HL-60 (cell line): Measurements from ENCODE around the gene SEC14L1.

ENCODE experiments used
- DNase-seq, 2 experiments: peaks; one replicate each; pipeline ENCODE4 v3.0.0-alpha.2; 2010 to 2020; ENCODE audit warnings: low read depth in 1 of 2, low spot score in 1 of 2
- H3K27ac ChIP-seq: fragments of 250-450 bp; sonication (Bioruptor Pico); replicated peaks from 2 replicates; pipeline ENCODE4 v1.5.1; 2020; ENCODE audit warnings: mild to moderate bottlenecking, moderate library complexity
- H3K27me3 ChIP-seq: fragments of 250-450 bp; sonication (Bioruptor Pico); 2 replicates; pipeline ENCODE4 v1.5.1; 2021; ENCODE audit warnings: mild to moderate bottlenecking, moderate library complexity; ENCODE audit not compliant: insufficient read depth, poor library complexity, severe bottlenecking
- H3K4me3 ChIP-seq: replicated peaks from 2 replicates; pipeline ENCODE4 v1.5.1; 2011; ENCODE audit warnings: mild to moderate bottlenecking, control low read depth, low read length; ENCODE audit not compliant: insufficient read depth
- GABPA ChIP-seq: IDR thresholded peaks from 2 replicates; pipeline ENCODE4 v1.6.1; 2012; ENCODE audit warnings: low read depth
- POLR2AphosphoS5 ChIP-seq: IDR thresholded peaks from 2 replicates; pipeline ENCODE4 v1.6.1; 2012; ENCODE audit warnings: low read depth
- SPI1 ChIP-seq: IDR thresholded peaks from 2 replicates; pipeline ENCODE4 v1.6.1; 2012; ENCODE audit warnings: low read depth, mild to moderate bottlenecking, borderline replicate concordance
- TF ChIP-seq, protein P1 (sequence below): IDR thresholded peaks from one replicate; pipeline ENCODE4 v1.5.1; 2011; ENCODE audit warnings: low read length, control low read depth, inconsistent platforms; ENCODE audit not compliant: insufficient read depth
- TF ChIP-seq, protein P2 (sequence below): IDR thresholded peaks from 2 replicates; pipeline ENCODE4 v1.6.1; 2012; ENCODE audit warnings: low read depth; ENCODE audit not compliant: insufficient replicate concordance

SEC14L1 gene

DNA sequence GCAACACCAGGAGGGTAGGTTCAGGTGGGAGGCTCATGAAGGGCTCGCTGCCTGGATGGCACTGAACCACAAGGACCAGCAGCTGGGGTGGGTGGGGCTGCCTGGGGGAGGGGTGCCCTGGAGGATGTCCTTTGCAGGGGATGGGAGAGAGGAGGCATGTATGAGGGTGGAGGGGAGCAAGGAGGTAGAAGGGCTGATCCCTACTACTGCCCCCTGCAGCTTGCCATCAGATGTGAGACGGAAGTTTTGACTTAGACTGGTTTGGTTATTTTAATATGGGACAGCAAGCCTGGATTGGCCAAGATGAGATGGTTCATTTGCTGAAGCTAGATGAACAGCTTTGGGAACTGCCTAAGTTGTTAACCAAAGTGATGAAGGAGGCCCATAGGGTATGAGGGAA is 115.9 kb downstream of the SEC14L1 start:
- no peak for DNase-seq
- H3K4me3 ChIP-seq, result no peak overlapping the region
- H3K27me3 ChIP-seq, result peaks cover 5% of the 10 kb centered on the region
- no peak for TF ChIP-seq GABPA
- H3K27ac ChIP-seq, result no peak overlapping the region

DNA sequence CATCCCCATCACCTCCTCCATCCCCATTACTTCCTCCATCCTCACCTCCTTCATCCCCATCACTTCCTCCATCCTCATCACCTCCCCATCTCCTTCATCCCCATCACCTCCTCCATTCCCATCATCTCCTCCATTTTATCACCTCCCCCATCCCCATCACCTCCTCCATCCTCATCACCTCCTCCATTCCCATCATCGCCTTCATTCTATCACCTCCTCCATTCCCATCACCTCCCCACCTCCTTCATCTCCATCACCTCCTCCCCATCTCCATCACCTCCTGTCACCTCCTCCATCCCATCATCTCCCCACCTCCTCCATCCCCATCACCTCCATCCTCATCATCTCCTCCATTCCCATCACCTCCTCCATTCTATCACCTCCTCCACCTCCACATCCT is 116.4 kb downstream of the SEC14L1 start:
- peaks cover 5% of the 10 kb centered on the region for H3K27me3 ChIP-seq
- TF ChIP-seq SPI1, result no peak
- TF ChIP-seq, protein P1, sequence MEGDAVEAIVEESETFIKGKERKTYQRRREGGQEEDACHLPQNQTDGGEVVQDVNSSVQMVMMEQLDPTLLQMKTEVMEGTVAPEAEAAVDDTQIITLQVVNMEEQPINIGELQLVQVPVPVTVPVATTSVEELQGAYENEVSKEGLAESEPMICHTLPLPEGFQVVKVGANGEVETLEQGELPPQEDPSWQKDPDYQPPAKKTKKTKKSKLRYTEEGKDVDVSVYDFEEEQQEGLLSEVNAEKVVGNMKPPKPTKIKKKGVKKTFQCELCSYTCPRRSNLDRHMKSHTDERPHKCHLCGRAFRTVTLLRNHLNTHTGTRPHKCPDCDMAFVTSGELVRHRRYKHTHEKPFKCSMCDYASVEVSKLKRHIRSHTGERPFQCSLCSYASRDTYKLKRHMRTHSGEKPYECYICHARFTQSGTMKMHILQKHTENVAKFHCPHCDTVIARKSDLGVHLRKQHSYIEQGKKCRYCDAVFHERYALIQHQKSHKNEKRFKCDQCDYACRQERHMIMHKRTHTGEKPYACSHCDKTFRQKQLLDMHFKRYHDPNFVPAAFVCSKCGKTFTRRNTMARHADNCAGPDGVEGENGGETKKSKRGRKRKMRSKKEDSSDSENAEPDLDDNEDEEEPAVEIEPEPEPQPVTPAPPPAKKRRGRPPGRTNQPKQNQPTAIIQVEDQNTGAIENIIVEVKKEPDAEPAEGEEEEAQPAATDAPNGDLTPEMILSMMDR, result no peak
- TF ChIP-seq, protein P2, sequence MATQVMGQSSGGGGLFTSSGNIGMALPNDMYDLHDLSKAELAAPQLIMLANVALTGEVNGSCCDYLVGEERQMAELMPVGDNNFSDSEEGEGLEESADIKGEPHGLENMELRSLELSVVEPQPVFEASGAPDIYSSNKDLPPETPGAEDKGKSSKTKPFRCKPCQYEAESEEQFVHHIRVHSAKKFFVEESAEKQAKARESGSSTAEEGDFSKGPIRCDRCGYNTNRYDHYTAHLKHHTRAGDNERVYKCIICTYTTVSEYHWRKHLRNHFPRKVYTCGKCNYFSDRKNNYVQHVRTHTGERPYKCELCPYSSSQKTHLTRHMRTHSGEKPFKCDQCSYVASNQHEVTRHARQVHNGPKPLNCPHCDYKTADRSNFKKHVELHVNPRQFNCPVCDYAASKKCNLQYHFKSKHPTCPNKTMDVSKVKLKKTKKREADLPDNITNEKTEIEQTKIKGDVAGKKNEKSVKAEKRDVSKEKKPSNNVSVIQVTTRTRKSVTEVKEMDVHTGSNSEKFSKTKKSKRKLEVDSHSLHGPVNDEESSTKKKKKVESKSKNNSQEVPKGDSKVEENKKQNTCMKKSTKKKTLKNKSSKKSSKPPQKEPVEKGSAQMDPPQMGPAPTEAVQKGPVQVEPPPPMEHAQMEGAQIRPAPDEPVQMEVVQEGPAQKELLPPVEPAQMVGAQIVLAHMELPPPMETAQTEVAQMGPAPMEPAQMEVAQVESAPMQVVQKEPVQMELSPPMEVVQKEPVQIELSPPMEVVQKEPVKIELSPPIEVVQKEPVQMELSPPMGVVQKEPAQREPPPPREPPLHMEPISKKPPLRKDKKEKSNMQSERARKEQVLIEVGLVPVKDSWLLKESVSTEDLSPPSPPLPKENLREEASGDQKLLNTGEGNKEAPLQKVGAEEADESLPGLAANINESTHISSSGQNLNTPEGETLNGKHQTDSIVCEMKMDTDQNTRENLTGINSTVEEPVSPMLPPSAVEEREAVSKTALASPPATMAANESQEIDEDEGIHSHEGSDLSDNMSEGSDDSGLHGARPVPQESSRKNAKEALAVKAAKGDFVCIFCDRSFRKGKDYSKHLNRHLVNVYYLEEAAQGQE, result no peak
- TF ChIP-seq GABPA, result no peak
- TF ChIP-seq POLR2AphosphoS5, result no peak
- no peak overlapping the region for H3K27ac ChIP-seq
- no peak overlapping the region for H3K4me3 ChIP-seq
- DNase-seq, result no peak

DNA sequence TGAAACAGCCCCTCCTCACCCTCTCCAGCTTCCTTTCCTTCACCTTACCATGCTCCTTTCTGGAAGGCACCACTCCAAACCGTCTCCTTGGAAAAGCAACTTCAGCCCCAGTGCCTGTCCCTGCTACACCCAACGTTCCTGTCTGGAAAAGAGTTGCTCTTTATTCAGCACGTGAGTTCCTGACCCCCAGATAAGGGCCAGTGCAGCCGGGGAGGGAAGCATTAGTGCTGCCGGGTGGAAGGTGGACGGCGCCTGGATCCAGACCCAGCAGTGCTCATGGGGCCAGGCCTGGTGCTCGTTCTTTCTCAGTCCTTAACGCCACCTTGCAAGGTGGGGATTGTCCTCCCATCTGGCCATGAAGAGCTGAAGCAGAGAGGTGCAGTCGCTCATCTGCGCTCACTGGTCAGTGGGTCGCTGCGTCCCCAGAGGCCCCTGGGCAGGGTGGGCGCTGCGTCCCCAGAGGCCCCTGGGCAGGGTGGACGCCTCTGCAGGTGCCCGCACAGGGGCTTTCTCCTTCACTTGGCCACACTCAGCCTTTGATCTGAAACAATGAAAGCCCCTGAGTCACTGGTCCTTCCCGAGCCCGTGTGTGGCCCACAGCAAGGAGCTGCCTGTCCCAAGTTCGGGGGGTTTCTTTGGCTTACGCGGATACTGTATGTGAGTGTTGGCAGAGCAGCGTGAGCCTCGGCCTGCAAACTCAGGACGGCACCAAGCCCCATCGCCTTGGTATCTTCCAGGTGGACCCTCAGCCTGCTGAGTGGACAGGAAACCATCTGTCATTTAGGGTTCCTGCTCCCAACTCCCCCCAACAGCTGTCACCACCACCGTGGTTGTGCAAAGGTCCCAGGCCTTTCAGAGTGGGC is 117.1 kb downstream of the SEC14L1 start:
- peaks cover 5% of the 10 kb centered on the region for H3K27me3 ChIP-seq
- no peak for TF ChIP-seq POLR2AphosphoS5
- no peak for TF ChIP-seq GABPA
- TF ChIP-seq, protein P2, result no peak
- no peak for TF ChIP-seq SPI1
- TF ChIP-seq, protein P1, result no peak
- H3K27ac ChIP-seq, result no peak overlapping the region
- DNase-seq, result no peak
- H3K4me3 ChIP-seq, result no peak overlapping the region

DNA sequence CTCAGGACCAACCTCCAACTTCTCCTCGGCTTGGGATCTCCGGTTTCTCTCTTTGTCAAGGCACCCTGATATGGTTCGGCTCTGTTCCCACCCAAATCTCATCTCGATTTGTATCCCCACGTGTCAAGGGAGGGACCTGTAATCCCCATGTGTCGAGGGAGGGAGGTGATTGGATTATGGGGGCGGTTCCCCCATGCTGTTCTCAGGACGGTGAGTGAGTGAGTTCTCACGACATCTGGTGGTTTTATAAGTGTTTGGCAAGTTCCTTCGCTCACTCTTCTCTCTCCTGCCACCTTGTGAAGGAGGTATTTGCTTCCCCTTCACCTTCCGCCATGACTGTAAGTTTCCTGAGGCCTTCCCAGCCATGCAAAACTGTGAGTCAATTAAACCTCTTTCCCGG is 117.9 kb downstream of the SEC14L1 start:
- TF ChIP-seq, protein P2, result no peak
- TF ChIP-seq POLR2AphosphoS5 (no peak), GABPA (no peak), SPI1 (no peak)
- TF ChIP-seq, protein P1, result no peak
- H3K4me3 ChIP-seq, result no peak overlapping the region
- H3K27ac ChIP-seq, result no peak overlapping the region
- DNase-seq, result no peak
- H3K27me3 ChIP-seq, result peaks cover 2% of the 10 kb centered on the region
